Measurements from ENCODE around the gene TSTD2.
A peak's percentile ranks its signal among the peaks of the same experiment; 100 is the strongest.

The TSTD2 gene

GRCh38 chr9:97632985-97633858, at the start of gene TSTD2, which contains the start of gene NCBP1:
Gene TSTD2 (minus strand): TSS chr9:97633368. CDS start chr9:97627562, 5,806 bp downstream.
Gene NCBP1 (plus strand): TSS chr9:97633821. CDS start chr9:97633882, 61 bp downstream.
- DNase-seq (ENCODE audit: low read depth), result peak; percentile 99

GRCh38 chr9:97682242-97682641, 49.1 kb upstream of the TSTD2 start:
- no peak for DNase-seq (ENCODE audit: low read depth)

- DNase-seq (ENCODE audit: low read depth), result no peak
Observed at GRCh38 chr9:97675655-97676054, 42.5 kb upstream of the TSTD2 start.

- no peak for DNase-seq (ENCODE audit: low read depth)
Observed at GRCh38 chr9:97673922-97674321, 40.8 kb upstream of the TSTD2 start.

GRCh38 chr9:97672403-97672802, 39.2 kb upstream of the TSTD2 start:
- no peak for DNase-seq (ENCODE audit: low read depth)

GRCh38 chr9:97670586-97670985, 37.4 kb upstream of the TSTD2 start:
- no peak for DNase-seq (ENCODE audit: low read depth)

- DNase-seq (ENCODE audit: low read depth), result no peak
Observed at GRCh38 chr9:97668485-97668884, 35.3 kb upstream of the TSTD2 start.

GRCh38 chr9:97666907-97667686, 33.9 kb upstream of the TSTD2 start:
- no peak for DNase-seq (ENCODE audit: low read depth)

- no peak for DNase-seq (ENCODE audit: low read depth)
Observed at GRCh38 chr9:97665742-97666141, 32.6 kb upstream of the TSTD2 start.

GRCh38 chr9:97660847-97661246, 27.7 kb upstream of the TSTD2 start:
- DNase-seq (ENCODE audit: low read depth), result peak; percentile 58

GRCh38 chr9:97660340-97660739, 27.2 kb upstream of the TSTD2 start:
- no peak for DNase-seq (ENCODE audit: low read depth)

GRCh38 chr9:97659771-97660170, 26.6 kb upstream of the TSTD2 start:
- DNase-seq (ENCODE audit: low read depth), result no peak

- no peak for DNase-seq (ENCODE audit: low read depth)
Observed at GRCh38 chr9:97658707-97659106, 25.5 kb upstream of the TSTD2 start.

- DNase-seq (ENCODE audit: low read depth), result no peak
Observed at GRCh38 chr9:97651646-97652045, 18.5 kb upstream of the TSTD2 start.

- no peak for DNase-seq (ENCODE audit: low read depth)
Observed at GRCh38 chr9:97647996-97648395, 14.8 kb upstream of the TSTD2 start.

GRCh38 chr9:97645720-97646119, 12.6 kb upstream of the TSTD2 start:
- no peak for DNase-seq (ENCODE audit: low read depth)

GRCh38 chr9:97640325-97640724, 7.2 kb upstream of the TSTD2 start:
- DNase-seq (ENCODE audit: low read depth), result no peak

GRCh38 chr9:97638666-97639065, 5.5 kb upstream of the TSTD2 start:
- no peak for DNase-seq (ENCODE audit: low read depth)

GRCh38 chr9:97636903-97637302, 3.7 kb upstream of the TSTD2 start:
- DNase-seq (ENCODE audit: low read depth), result no peak

- no peak for DNase-seq (ENCODE audit: low read depth)
Observed at GRCh38 chr9:97635026-97635425, 1.9 kb upstream of the TSTD2 start.

- DNase-seq (ENCODE audit: low read depth), result no peak
Observed at GRCh38 chr9:97633859-97634490, 807 bp upstream of the TSTD2 start.

- DNase-seq (ENCODE audit: low read depth), result peak; percentile 84
Observed at GRCh38 chr9:97632248-97632984, 752 bp downstream of the TSTD2 start.
